Lower leg skin (tissue), 4 donors: ENCODE results near the gene BPIFB1. TPM values are rescaled to one million over a fixed set of nuclear protein-coding genes. Genes with fewer than 3 reads are reported as not detected.

Source experiments
- DNase-seq, 2 donors: peaks; one replicate each; pipeline ENCODE4 v3.0.0-alpha.2; 2019; ENCODE audit warnings: low spot score in 2 of 2
- H3K4me3 ChIP-seq: fragments of 200-600 bp; sonication (generic); 2 replicates; pipeline ENCODE4 v1.5.1; 2017; ENCODE audit warnings: mild to moderate bottlenecking, low read depth; ENCODE audit not compliant: poor library complexity, severe bottlenecking
- CTCF ChIP-seq, 3 donors: fragments of 450-650 bp; IDR thresholded peaks; one replicate each; pipeline ENCODE4 v1.5.1; 2016; ENCODE audit warnings: antibody characterized with exemption in 3 of 3, mild to moderate bottlenecking in 3 of 3, moderate library complexity in 2 of 3
- POLR2A ChIP-seq, 2 donors: fragments of 450-650 bp; IDR thresholded peaks; one replicate each; pipeline ENCODE4 v1.6.1; 2016 to 2017; ENCODE audit warnings: antibody characterized with exemption in 2 of 2, mild to moderate bottlenecking in 1 of 2, moderate library complexity in 1 of 2
- WGBS, 2 donors: methylation state at CpG; one replicate each; pipeline ENCODE4 v1.1.5; 2018; 5-methylcytosine and 5-hydroxymethylcytosine counted together
- intact Hi-C: fragments of 100-400 bp; cut with DNase I; formaldehyde crosslinking; loops from one replicate; pipeline ENCODE4 v1.15.0; 2023; ENCODE audit warnings: low total_unique reads
- total RNA-seq, 4 donors: library from RNA; depleted of rRNA; stranded (reverse); fragments of >200 nt; gene quantifications; one replicate each; pipeline ENCODE4 v1.1.0, GENCODE V29; 2016

BPIFB1 gene
- total RNA-seq, 4 donors from 2014 or later: not detected

GRCh38 chr20:33239979-33240736 lies 42.9 kb upstream of the BPIFB1 start:
- intact Hi-C loops: no loop called here
- no peak overlapping the region for H3K4me3 ChIP-seq
- 82 to 85% methylated on average over 4 of the region's 4 CpGs for WGBS, 2 donors
- no peak for TF ChIP-seq CTCF (IDR thresholded peaks at IDR 0.05)
- TF ChIP-seq POLR2A (IDR thresholded peaks at IDR 0.05): no peak
- no peak for DNase-seq

GRCh38 chr20:33240923-33241322 lies 42.1 kb upstream of the BPIFB1 start:
- WGBS, 2 donors: 65 to 75% methylated on average over 5 of the region's 5 CpGs
- intact Hi-C loops: no loop called here
- DNase-seq: no peak
- no peak for TF ChIP-seq POLR2A (IDR thresholded peaks at IDR 0.05)
- TF ChIP-seq CTCF (IDR thresholded peaks at IDR 0.05): no peak
- no peak overlapping the region for H3K4me3 ChIP-seq

GRCh38 chr20:33242319-33243100 lies 40.5 kb upstream of the BPIFB1 start:
- TF ChIP-seq POLR2A (IDR thresholded peaks at IDR 0.05) (no peak), CTCF (IDR thresholded peaks at IDR 0.05) (peak in 1 of 3 donors; percentile 15)
- intact Hi-C loops: no loop called here

GRCh38 chr20:33246077-33246476 lies 36.9 kb upstream of the BPIFB1 start:
- intact Hi-C loops: no loop called here
- TF ChIP-seq POLR2A (IDR thresholded peaks at IDR 0.05): no peak
- TF ChIP-seq CTCF (IDR thresholded peaks at IDR 0.05): no peak
- DNase-seq: no peak
- H3K4me3 ChIP-seq: no peak overlapping the region
- 71 to 81% methylated on average over 3 of the region's 3 CpGs for WGBS, 2 donors

More at GRCh38 chr20:33242319-33243100, 40.5 kb upstream of the BPIFB1 start:
- DNase-seq: no peak
- WGBS, 2 donors: 66 to 67% methylated on average over 7 of the region's 7 CpGs
- H3K4me3 ChIP-seq: no peak overlapping the region

GRCh38 chr20:33249456-33249855 lies 33.6 kb upstream of the BPIFB1 start:
- no peak overlapping the region for H3K4me3 ChIP-seq
- intact Hi-C loops: no loop called here
- TF ChIP-seq CTCF (IDR thresholded peaks at IDR 0.05): no peak
- no peak for TF ChIP-seq POLR2A (IDR thresholded peaks at IDR 0.05)
- DNase-seq: no peak
- 80 to 86% methylated on average over 1 of the region's 1 CpG for WGBS, 2 donors
